HepG2 (cell line): ENCODE results near the gene METTL16. TPM values are rescaled to one million over a fixed set of nuclear protein-coding genes. Genes with fewer than 3 reads are reported as not detected.

Source experiments
- ATAC-seq: fragments of 200-7000 bp; cut with Tn5 transposase; 3 replicates; pipeline ENCODE4 v1.9.1; 2020; ENCODE audit warnings: mild to moderate bottlenecking, moderate library complexity
- BruUV-seq: library from RNA; stranded (reverse); fragments of 400-500 nt; replicated peaks from 2 replicates; lab custom pipeline; 2021; lab: Mats Ljungman, UMichigan
- CTCF ChIA-PET: fragments of 300-600 bp; formaldehyde crosslinking; extraction: SDS; loops from one replicate; lab custom pipeline; 2021; ENCODE audit warnings: low total read pairs, inconsistent platforms, low intra/inter-chr PET ratio; lab: Yijun Ruan, JAX
- POLR2A ChIA-PET: fragments of 350-600 bp; sonication (Branson Sonifier 250); formaldehyde crosslinking; loops from one replicate; lab custom pipeline; 2020; ENCODE audit warnings: antibody characterized with exemption, inconsistent platforms; lab: Yijun Ruan, JAX
- DNase-seq: peaks from one replicate; pipeline ENCODE4 v3.0.0-alpha.2; 2015; ENCODE audit warnings: low spot score
- FAIRE-seq: peaks from 3 replicates; lab custom pipeline; 2011; peaks lifted over from hg19 to GRCh38; lab: Jason Lieb, UNC
- H2AFZ ChIP-seq: one replicate; pipeline ENCODE4 v1.6.1; 2011; ENCODE audit warnings: low read length, inconsistent platforms
- H3K27ac ChIP-seq: fragments of 300-600 bp; 3 replicates; pipeline ENCODE4 v1.8.0; 2011; ENCODE audit warnings: mixed run types, mild to moderate bottlenecking, mixed read lengths, low read length, inconsistent platforms; ENCODE audit not compliant: insufficient read depth; ENCODE audit errors: extremely low read length
- H3K27me3 ChIP-seq, 2 experiments: fragments of 200-600 bp in 1 of 2; 2 replicates in 1 of 2; 3 replicates in 1 of 2; pipeline versions ENCODE4 v1.6.0 to v1.8.0; 2011; ENCODE audit warnings: low read length in 2 of 2, mild to moderate bottlenecking in 2 of 2, moderate library complexity in 2 of 2, inconsistent platforms in 1 of 2; ENCODE audit not compliant: insufficient read depth in 2 of 2, control insufficient read depth in 1 of 2
- H3K36me3 ChIP-seq, 2 experiments: fragments of 200-600 bp in 1 of 2; replicated peaks in 1 of 2; 2 replicates in 1 of 2; 3 replicates in 1 of 2; pipeline versions ENCODE4 v1.5.1 to v1.8.0; 2011; ENCODE audit warnings: low read length in 2 of 2, inconsistent platforms in 1 of 2; ENCODE audit not compliant: insufficient read depth in 2 of 2, control insufficient read depth in 1 of 2
- H3K4me1 ChIP-seq: 2 replicates; pipeline ENCODE4 v1.5.1; 2012; ENCODE audit warnings: low read length, inconsistent platforms; ENCODE audit not compliant: insufficient read depth
- H3K4me2 ChIP-seq: 2 replicates; pipeline ENCODE4 v1.6.0; 2011; ENCODE audit warnings: low read depth, low read length, inconsistent platforms
- H3K4me3 ChIP-seq, 3 experiments: fragments of 200-600 bp in 1 of 3; sonication (generic), shearing (Covaris generic) in 1 of 3; replicated peaks in 1 of 3; 2 replicates each; pipeline ENCODE4 v1.5.1; 2011 to 2016; ENCODE audit warnings: low read length in 3 of 3, inconsistent platforms in 2 of 3, low read depth in 2 of 3, mild to moderate bottlenecking in 2 of 3, control low read depth in 1 of 3, mixed read lengths in 1 of 3; ENCODE audit not compliant: insufficient read depth in 1 of 3
- H3K79me2 ChIP-seq: one replicate; pipeline ENCODE4 v1.6.1; 2011; ENCODE audit warnings: low read length, inconsistent platforms; ENCODE audit not compliant: insufficient read depth
- H3K9ac ChIP-seq: 2 replicates; pipeline ENCODE4 v1.6.0; 2011; ENCODE audit warnings: mild to moderate bottlenecking, low read depth, low read length, inconsistent platforms; ENCODE audit not compliant: insufficient read depth
- H3K9me3 ChIP-seq: 2 replicates; pipeline ENCODE4 v1.5.1; 2012; ENCODE audit warnings: mild to moderate bottlenecking, low read length
- H4K20me1 ChIP-seq: 2 replicates; pipeline ENCODE4 v1.6.0; 2011; ENCODE audit warnings: inconsistent platforms, mild to moderate bottlenecking, low read length, moderate library complexity; ENCODE audit not compliant: insufficient read depth
- AGO2 ChIP-seq: fragments of 200-400 bp; formaldehyde crosslinking; optimal IDR thresholded peaks from 2 replicates; pipeline ENCODE3; 2017; ENCODE audit warnings: mild to moderate bottlenecking, low read depth, low read length, moderate library complexity
- RBM22 ChIP-seq: fragments of 200-400 bp; formaldehyde crosslinking; optimal IDR thresholded peaks from 2 replicates; pipeline ENCODE3; 2017; ENCODE audit warnings: mild to moderate bottlenecking, low read length, moderate library complexity
- TIGD3 ChIP-seq: sonication (generic); formaldehyde crosslinking; IDR thresholded peaks from 2 replicates; pipeline ENCODE4 v1.5.1; 2020; ENCODE audit warnings: mild to moderate bottlenecking, missing genetic modification reagents, borderline replicate concordance
- WGBS: methylation state at CpG from one replicate; pipeline ENCODE4 v1.1.6; 2017; ENCODE audit warnings: low lambda C conversion rate; 5-methylcytosine and 5-hydroxymethylcytosine counted together
- in situ Hi-C: cut with HindIII; loops from 2 replicates; pipeline ENCODE4 v1.10.0; 2017; ENCODE audit warnings: low pct_unique_long_range_greater_than_20kb; ENCODE audit not compliant: extremely low pct_ligation_motif_present
- intact Hi-C: fragments of 100-400 bp; cut with micrococcal nuclease; formaldehyde crosslinking; loops from one replicate; pipeline ENCODE4 v1.10.0; 2022; ENCODE audit not compliant: unreplicated experiment
- polyA plus RNA-seq, 8 experiments: library from polyadenylated mRNA; depleted of rRNA in 3 of 8; stranded (reverse) in 7 of 8; unstranded in 1 of 8; fragments of >200 nt; fragmentation: Illumina TruSeq in 4 of 8; extraction: Trizol in 4 of 8; gene quantifications; 2 replicates each; pipeline versions ENCODE4 v1.2.1 to v1.2.3, GENCODE V29; 2011 to 2016; ENCODE audit warnings: low read depth in 4 of 8, missing spikeins in 1 of 8, mixed read lengths in 1 of 8; ENCODE audit not compliant: insufficient read depth in 1 of 8
- total RNA-seq, 5 experiments: library from RNA; depleted of rRNA; stranded (reverse); fragments of >200 nt; fragmentation: Illumina TruSeq; extraction: Trizol; gene quantifications; 2 replicates each; pipeline ENCODE4 v1.2.3, GENCODE V29; 2016; ENCODE audit warnings: low read depth in 1 of 5
- TF ChIP-seq, protein P1 (sequence below): sonication (generic); formaldehyde crosslinking; conservative IDR thresholded peaks from 2 replicates; pipeline ENCODE4 v1.8.1; 2023; ENCODE audit warnings: missing genetic modification reagents

The METTL16 gene
- total and polyA plus RNA-seq, 2 of the 13 experiments (the other 11 are each of a cell fraction or from before 2014, with no cell fraction given), result 11.6 to 18.5 TPM

DNA sequence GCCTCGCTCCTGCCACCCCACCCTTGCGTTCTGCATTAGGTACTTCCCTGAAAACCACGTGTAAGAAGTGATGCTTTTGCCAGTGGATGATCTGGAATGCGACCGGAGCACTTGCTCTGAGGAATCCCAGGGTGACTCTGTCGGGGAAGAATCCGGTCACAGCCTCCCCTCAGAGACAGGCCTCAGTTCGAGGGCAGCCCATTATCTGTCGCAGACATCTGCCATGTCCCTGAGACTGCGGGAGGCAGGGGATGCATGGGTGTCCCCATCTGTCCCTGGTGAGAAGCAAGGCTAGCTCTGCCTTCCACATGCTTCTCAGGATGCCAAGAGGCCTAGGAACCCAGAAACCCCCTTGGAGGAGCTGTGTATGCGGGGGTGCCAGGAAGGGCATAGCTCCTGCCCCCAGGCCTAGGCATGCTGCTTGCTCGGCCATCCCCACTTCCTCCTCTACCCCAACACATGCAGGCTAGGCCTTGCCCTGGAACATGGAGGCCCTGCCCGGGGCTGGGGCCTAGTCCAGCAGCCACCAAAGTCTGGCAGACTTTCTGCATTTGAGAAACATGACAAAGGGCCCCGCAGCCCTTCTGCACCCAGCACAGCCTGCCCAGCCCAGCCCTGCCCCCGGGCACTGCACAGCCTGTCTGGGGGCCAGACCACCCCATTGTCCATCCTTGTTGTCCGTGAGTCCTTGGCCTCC is 131.3 kb downstream of the METTL16 start:
- POLR2A ChIA-PET, result interaction anchor here (1.6 kb wide), 1 partner anchor 131 kb away, joined by 4 read pairs; the partner anchor contains the start of gene METTL16
- TSS peak; percentile 55 for BruUV-seq
- CTCF ChIA-PET, result interaction anchor here (4.7 kb wide), 1 partner anchor 35 kb away, joined by 65 read pairs; no protein-coding TSS in a partner anchor
- Histone ChIP-seq H3K4me3 (no peak overlapping the region), H3K27me3 (no peaks in the 10 kb centered on the region), H3K36me3 (peaks cover 3 to 7% of the 10 kb centered on the region in 2 experiments; a peak in 2 of 5 replicates), H3K4me2 (no peak overlapping the region), H3K4me1 (peaks cover 17% of the 10 kb centered on the region), H4K20me1 (0 out of 2 replicates have a peak, but pooled peaks cover 3% of the 10 kb centered on the region), H3K9ac (no peak overlapping the region), H3K9me3 (no peaks in the 10 kb centered on the region), H3K79me2 (no peaks in the 10 kb centered on the region), H2AFZ (no peak overlapping the region), H3K27ac (no peak overlapping the region)
- TF ChIP-seq RBM22 (peak; percentile 65), AGO2 (peak; percentile 13), TIGD3 (CRISPR knock-in tag) (no peak)
- TF ChIP-seq, protein P1, sequence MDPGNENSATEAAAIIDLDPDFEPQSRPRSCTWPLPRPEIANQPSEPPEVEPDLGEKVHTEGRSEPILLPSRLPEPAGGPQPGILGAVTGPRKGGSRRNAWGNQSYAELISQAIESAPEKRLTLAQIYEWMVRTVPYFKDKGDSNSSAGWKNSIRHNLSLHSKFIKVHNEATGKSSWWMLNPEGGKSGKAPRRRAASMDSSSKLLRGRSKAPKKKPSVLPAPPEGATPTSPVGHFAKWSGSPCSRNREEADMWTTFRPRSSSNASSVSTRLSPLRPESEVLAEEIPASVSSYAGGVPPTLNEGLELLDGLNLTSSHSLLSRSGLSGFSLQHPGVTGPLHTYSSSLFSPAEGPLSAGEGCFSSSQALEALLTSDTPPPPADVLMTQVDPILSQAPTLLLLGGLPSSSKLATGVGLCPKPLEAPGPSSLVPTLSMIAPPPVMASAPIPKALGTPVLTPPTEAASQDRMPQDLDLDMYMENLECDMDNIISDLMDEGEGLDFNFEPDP (CRISPR knock-in tag), result no peak
- in situ Hi-C loops (no loop called here), intact Hi-C loops (no loop called here)
- no peak for ATAC-seq
- no peak for FAIRE-seq
- DNase-seq, result no peak
- WGBS, result 89% methylated on average over 10 of the region's 16 CpGs
